HG03378 (cell line): ENCODE data around the gene LSM7.

Source experiments
- ATAC-seq: cut with Tn5 transposase; IDR thresholded peaks from one replicate; pipeline ENCODE4 v1.9.1; 2021; ENCODE audit warnings: mild to moderate bottlenecking, moderate library complexity; ENCODE audit not compliant: unreplicated experiment

Gene LSM7

GRCh38 chr19:2325281-2326046 lies 2.9 kb downstream of the LSM7 start:
- no peak for ATAC-seq

GRCh38 chr19:2324220-2324948 lies 4.0 kb downstream of the LSM7 start:
- no peak for ATAC-seq

- no peak for ATAC-seq
These were observed 4.7 kb downstream of the LSM7 start for GRCh38 chr19:2323707-2324106.

- ATAC-seq = no peak
These were observed 6.7 kb downstream of the LSM7 start for GRCh38 chr19:2321565-2322283.

- no peak for ATAC-seq
These were observed 7.4 kb downstream of the LSM7 start for GRCh38 chr19:2320939-2321338.

- no peak for ATAC-seq
These were observed 8.3 kb downstream of the LSM7 start for GRCh38 chr19:2320049-2320448.

- no peak for ATAC-seq
These were observed 8.8 kb downstream of the LSM7 start for GRCh38 chr19:2319551-2319950.

- no peak for ATAC-seq
These were observed 9.5 kb downstream of the LSM7 start for GRCh38 chr19:2318923-2319322.

- no peak for ATAC-seq
These were observed 10.6 kb downstream of the LSM7 start for GRCh38 chr19:2317756-2318155.

- ATAC-seq = no peak
These were observed 11.1 kb downstream of the LSM7 start for GRCh38 chr19:2317300-2317699.

- no peak for ATAC-seq
These were observed 12.5 kb downstream of the LSM7 start for GRCh38 chr19:2315818-2316353.

- no peak for ATAC-seq
These were observed 13.1 kb downstream of the LSM7 start for GRCh38 chr19:2315121-2315817.

GRCh38 chr19:2312820-2313501 lies 15.4 kb downstream of the LSM7 start:
- ATAC-seq = no peak

- no peak for ATAC-seq
These were observed 17.3 kb downstream of the LSM7 start for GRCh38 chr19:2311093-2311492.

GRCh38 chr19:2309734-2310362 lies 18.5 kb downstream of the LSM7 start:
- no peak for ATAC-seq

- no peak for ATAC-seq
These were observed 20.3 kb downstream of the LSM7 start, which contains the start of gene LINGO3 for GRCh38 chr19:2308114-2308556. Gene LINGO3 (minus strand): TSS chr19:2308154. CDS start chr19:2291776, 16,378 bp downstream.

GRCh38 chr19:2307518-2308012 lies 20.8 kb downstream of the LSM7 start:
- ATAC-seq = no peak

- ATAC-seq = no peak
These were observed 21.4 kb downstream of the LSM7 start for GRCh38 chr19:2306971-2307370.

GRCh38 chr19:2306281-2306806 lies 22.0 kb downstream of the LSM7 start:
- no peak for ATAC-seq
